ENCODE data around the gene TTC23. TPM values are rescaled to one million over a fixed set of nuclear protein-coding genes. Genes with fewer than 3 reads are reported as not detected.

TTC23 gene
- total and polyA plus RNA-seq, 8 donors = 14.0 to 41.7 (median 36.2) TPM

- peaks cover 0 to 13% of the 10 kb centered on the region in 2 donors for H3K36me3 ChIP-seq
- ATAC-seq = no peak
- no peak for DNase-seq
- no peaks in the 10 kb centered on the region for H3K9me3 ChIP-seq
- H3K27ac ChIP-seq = no peak overlapping the region
- intact Hi-C loops (cut with DNase I) = no loop called here
- no peaks in the 10 kb centered on the region for H3K27me3 ChIP-seq
- H3K4me1 ChIP-seq = no peaks in the 10 kb centered on the region
- no peak for TF ChIP-seq CTCF (IDR thresholded peaks at IDR 0.05)
- H3K4me3 ChIP-seq = no peak overlapping the region
These were observed 96.3 kb downstream of the TTC23 start for GRCh38 chr15:99153026-99153535.

DNA sequence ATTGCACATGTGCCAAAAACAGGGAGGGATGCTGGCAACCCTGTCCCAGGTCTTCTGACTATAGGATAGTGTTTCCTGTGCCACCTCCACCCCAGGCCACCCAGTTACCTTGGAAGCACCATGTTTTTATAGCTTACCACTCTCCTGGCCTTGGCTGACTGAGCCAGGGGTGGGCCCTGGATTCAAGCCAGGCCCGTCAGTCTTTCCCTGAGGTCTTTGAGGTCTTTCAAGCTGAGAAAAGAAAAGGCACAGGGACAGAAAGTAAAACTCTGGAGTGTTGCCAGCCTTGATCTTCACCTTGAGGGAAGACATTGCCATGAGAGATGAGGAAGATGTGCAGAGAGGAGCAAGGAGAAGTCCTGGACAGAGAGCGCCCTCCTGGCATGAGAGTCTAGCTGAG, 98.2 kb downstream of the TTC23 start:
- H3K9me3 ChIP-seq = no peaks in the 10 kb centered on the region
- H3K4me3 ChIP-seq = no peak overlapping the region
- no peaks in the 10 kb centered on the region for H3K4me1 ChIP-seq
- H3K27me3 ChIP-seq = no peaks in the 10 kb centered on the region
- peaks cover 0 to 13% of the 10 kb centered on the region in 2 donors for H3K36me3 ChIP-seq
- H3K27ac ChIP-seq = no peak overlapping the region
- TF ChIP-seq CTCF (IDR thresholded peaks at IDR 0.05) = no peak
- intact Hi-C loops (cut with DNase I) = no loop called here
- no peak for ATAC-seq
- no peak for DNase-seq

DNA sequence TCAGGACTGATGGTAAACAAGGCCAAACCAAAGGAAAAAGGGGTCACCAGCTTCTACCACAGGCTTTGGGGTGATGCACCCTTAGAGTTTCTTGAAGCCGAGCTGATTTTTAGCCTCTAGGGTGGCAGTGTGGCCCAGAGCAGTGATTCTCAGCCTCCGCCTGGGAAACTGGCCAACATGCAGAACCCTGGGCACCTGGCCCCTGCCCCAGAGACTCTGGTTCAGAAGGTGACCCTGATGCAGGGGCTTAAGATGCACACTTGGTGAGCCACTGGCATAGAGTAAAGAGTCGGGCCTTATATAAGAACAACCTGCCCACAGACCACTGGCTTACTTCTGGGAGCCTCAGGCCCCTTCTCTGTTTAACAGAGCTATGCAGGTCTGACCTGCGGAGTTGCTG, 100.0 kb downstream of the TTC23 start:
- ATAC-seq (no peak), DNase-seq (no peak)
- Histone ChIP-seq H3K4me3 (no peak overlapping the region), H3K27me3 (no peaks in the 10 kb centered on the region), H3K27ac (no peak overlapping the region), H3K9me3 (no peaks in the 10 kb centered on the region), H3K36me3 (peaks cover 0 to 7% of the 10 kb centered on the region in 2 donors), H3K4me1 (no peaks in the 10 kb centered on the region)
- intact Hi-C loops (cut with DNase I) = no loop called here
- TF ChIP-seq CTCF (IDR thresholded peaks at IDR 0.05) = no peak

GRCh38 chr15:99148851-99149276, 100.5 kb downstream of the TTC23 start:
- H3K27ac ChIP-seq = no peak overlapping the region
- H3K9me3 ChIP-seq = no peaks in the 10 kb centered on the region
- ATAC-seq = no peak
- peaks cover 0 to 7% of the 10 kb centered on the region in 2 donors for H3K36me3 ChIP-seq
- H3K27me3 ChIP-seq = no peaks in the 10 kb centered on the region
- DNase-seq = no peak
- no peak for TF ChIP-seq CTCF (IDR thresholded peaks at IDR 0.05)
- no peak overlapping the region for H3K4me3 ChIP-seq
- intact Hi-C loops (cut with DNase I) = no loop called here
- H3K4me1 ChIP-seq = no peaks in the 10 kb centered on the region

- intact Hi-C loops (cut with DNase I) = no loop called here
- H3K4me3 ChIP-seq = no peak overlapping the region
These were observed 102.7 kb downstream of the TTC23 start for GRCh38 chr15:99146661-99147060.

More at GRCh38 chr15:99146661-99147060, 102.7 kb downstream of the TTC23 start:
- ATAC-seq = no peak
- Histone ChIP-seq H3K27ac (no peak overlapping the region), H3K36me3 (peaks cover 0 to 7% of the 10 kb centered on the region in 2 donors), H3K9me3 (no peaks in the 10 kb centered on the region), H3K27me3 (no peaks in the 10 kb centered on the region), H3K4me1 (no peaks in the 10 kb centered on the region)
- TF ChIP-seq CTCF (IDR thresholded peaks at IDR 0.05) = no peak
- no peak for DNase-seq
